Neural progenitor cell (in vitro differentiated cells): Measurements from ENCODE around the gene BRD7. TPM values are rescaled to one million over a fixed set of nuclear protein-coding genes. Genes with fewer than 3 reads are reported as not detected.
A peak's percentile ranks its signal among the peaks of the same experiment; 100 is the strongest.

ENCODE experiments used
- DNase-seq: peaks from one replicate; pipeline ENCODE4 v3.0.0-alpha.2; 2016; ENCODE audit warnings: low spot score
- H2AFZ ChIP-seq: fragments of 200-600 bp; sonication (generic); replicated peaks from 2 replicates; pipeline ENCODE4 v1.6.1; 2016; ENCODE audit warnings: antibody characterized with exemption
- H3F3A ChIP-seq: fragments of 200-600 bp; sonication (generic); 2 replicates; pipeline ENCODE4 v1.6.1; 2016; ENCODE audit warnings: antibody characterized with exemption, low read depth
- H3K27ac ChIP-seq: fragments of 200-600 bp; sonication (generic); 2 replicates; pipeline ENCODE4 v1.5.1; 2016; ENCODE audit warnings: mild to moderate bottlenecking
- H3K27me3 ChIP-seq: fragments of 200-600 bp; sonication (generic); 2 replicates; pipeline ENCODE4 v1.6.1; 2016; ENCODE audit warnings: mild to moderate bottlenecking, moderate library complexity
- H3K36me3 ChIP-seq: fragments of 200-600 bp; sonication (generic); 2 replicates; pipeline ENCODE4 v1.5.1; 2016
- H3K4me1 ChIP-seq: fragments of 200-600 bp; sonication (generic); 2 replicates; pipeline ENCODE4 v1.6.1; 2016; ENCODE audit warnings: mixed run types
- H3K4me2 ChIP-seq: fragments of 200-600 bp; sonication (generic); 2 replicates; pipeline ENCODE4 v1.6.1; 2016
- H3K4me3 ChIP-seq: fragments of 200-600 bp; sonication (generic); 2 replicates; pipeline ENCODE4 v1.5.1; 2016
- H3K79me2 ChIP-seq: fragments of 200-600 bp; sonication (generic); 2 replicates; pipeline ENCODE4 v1.6.1; 2016; ENCODE audit warnings: low read depth
- H3K9ac ChIP-seq: fragments of 200-600 bp; sonication (generic); 2 replicates; pipeline ENCODE4 v1.6.1; 2016
- H3K9me3 ChIP-seq: fragments of 200-600 bp; sonication (generic); 2 replicates; pipeline ENCODE4 v1.5.1; 2016; ENCODE audit warnings: low read depth
- H4K20me1 ChIP-seq: fragments of 200-600 bp; sonication (generic); 2 replicates; pipeline ENCODE4 v1.6.1; 2016; ENCODE audit warnings: low read depth
- H3K27ac Mint-ChIP-seq: 3 replicates; pipeline ENCODE4 v1.8.0; 2021; ENCODE audit warnings: mixed read lengths
- H3K27me3 Mint-ChIP-seq: 2 replicates; pipeline ENCODE4 v1.8.0; 2022; ENCODE audit warnings: low read depth, mild to moderate bottlenecking, inconsistent platforms, moderate library complexity, mixed read lengths; ENCODE audit not compliant: insufficient read depth
- H3K36me3 Mint-ChIP-seq: 3 replicates; pipeline ENCODE4 v1.8.0; 2021; ENCODE audit warnings: mixed read lengths
- H3K4me1 Mint-ChIP-seq: 3 replicates; pipeline ENCODE4 v1.8.0; 2021; ENCODE audit warnings: mixed read lengths
- H3K4me3 Mint-ChIP-seq: 3 replicates; pipeline ENCODE4 v1.8.0; 2021; ENCODE audit warnings: mild to moderate bottlenecking, moderate library complexity, mixed read lengths
- H3K9me3 Mint-ChIP-seq: 3 replicates; pipeline ENCODE4 v1.8.0; 2020; ENCODE audit warnings: mixed read lengths
- CTCF ChIP-seq: fragments of 200-600 bp; sonication (generic); IDR thresholded peaks from 2 replicates; pipeline ENCODE4 v1.5.1; 2017; ENCODE audit warnings: antibody characterized with exemption, mild to moderate bottlenecking
- EZH2 ChIP-seq: fragments of 200-600 bp; sonication (generic); IDR thresholded peaks from 2 replicates; pipeline ENCODE4 v1.6.1; 2017; ENCODE audit warnings: antibody characterized with exemption, mild to moderate bottlenecking, moderate library complexity
- EZH2phosphoT487 ChIP-seq: fragments of 200-600 bp; sonication (generic); IDR thresholded peaks from 2 replicates; pipeline ENCODE4 v1.6.1; 2017; ENCODE audit warnings: antibody characterized with exemption
- total RNA-seq: library from RNA; depleted of rRNA; stranded (reverse); fragments of >200 nt; gene quantifications from 2 replicates; pipeline ENCODE4 v1.2.3, GENCODE V29; 2015; ENCODE audit warnings: low replicate concordance

The BRD7 gene
- total RNA-seq, 1 donor from 2014 or later: 164 TPM

DNA sequence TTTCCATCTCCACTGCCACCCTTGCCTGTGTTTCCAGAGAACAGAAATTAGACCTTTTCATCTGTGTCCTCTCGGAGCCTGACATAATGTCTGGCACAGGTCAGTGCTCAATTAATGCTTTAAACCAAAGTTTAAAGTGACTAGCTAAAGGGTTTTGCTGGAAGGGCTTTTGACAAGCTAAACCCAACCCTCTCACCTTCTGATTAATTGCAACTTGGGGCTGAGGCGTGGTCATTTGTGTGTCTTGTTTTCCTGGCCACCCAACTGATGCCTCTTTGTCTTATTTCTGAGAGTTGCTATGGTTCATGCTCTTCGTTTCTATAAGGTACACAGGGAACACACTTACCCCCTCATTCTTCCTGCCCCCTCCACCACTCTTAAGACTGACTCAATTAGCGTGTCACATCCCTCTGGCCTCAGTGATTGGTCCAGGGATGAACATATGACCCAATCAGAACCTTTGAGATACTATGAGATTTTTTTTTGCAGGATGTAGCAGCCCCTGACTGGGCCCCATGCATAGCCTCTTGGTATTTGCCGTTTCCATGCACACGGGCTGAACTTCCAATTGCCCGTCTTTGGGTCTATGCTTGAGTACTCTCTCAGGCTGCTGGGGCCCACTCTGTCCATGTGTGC is 15.8 kb upstream of the BRD7 start:
- H3K4me1 ChIP-seq: no peaks in the 10 kb centered on the region
- Mint-ChIP-seq H3K4me3 (no peak overlapping the region), H3K27ac (peak overlapping the region; percentile 31), H3K9me3 (no peaks in the 10 kb centered on the region), H3K27me3 (peaks cover 8% of the 10 kb centered on the region), H3K36me3 (no peaks in the 10 kb centered on the region), H3K4me1 (peaks cover 18% of the 10 kb centered on the region)
- no peaks in the 10 kb centered on the region for H3F3A ChIP-seq
- H3K4me2 ChIP-seq: no peak overlapping the region
- no peak overlapping the region for H3K4me3 ChIP-seq
- H3K27ac ChIP-seq: no peak overlapping the region
- H4K20me1 ChIP-seq: no peaks in the 10 kb centered on the region
- H2AFZ ChIP-seq: no peak overlapping the region
- no peak for DNase-seq
- no peaks in the 10 kb centered on the region for H3K79me2 ChIP-seq
- H3K9me3 ChIP-seq: no peaks in the 10 kb centered on the region
- no peaks in the 10 kb centered on the region for H3K27me3 ChIP-seq
- H3K36me3 ChIP-seq: no peaks in the 10 kb centered on the region
- H3K9ac ChIP-seq: no peak overlapping the region
- TF ChIP-seq CTCF (no peak), EZH2 (no peak)

DNA sequence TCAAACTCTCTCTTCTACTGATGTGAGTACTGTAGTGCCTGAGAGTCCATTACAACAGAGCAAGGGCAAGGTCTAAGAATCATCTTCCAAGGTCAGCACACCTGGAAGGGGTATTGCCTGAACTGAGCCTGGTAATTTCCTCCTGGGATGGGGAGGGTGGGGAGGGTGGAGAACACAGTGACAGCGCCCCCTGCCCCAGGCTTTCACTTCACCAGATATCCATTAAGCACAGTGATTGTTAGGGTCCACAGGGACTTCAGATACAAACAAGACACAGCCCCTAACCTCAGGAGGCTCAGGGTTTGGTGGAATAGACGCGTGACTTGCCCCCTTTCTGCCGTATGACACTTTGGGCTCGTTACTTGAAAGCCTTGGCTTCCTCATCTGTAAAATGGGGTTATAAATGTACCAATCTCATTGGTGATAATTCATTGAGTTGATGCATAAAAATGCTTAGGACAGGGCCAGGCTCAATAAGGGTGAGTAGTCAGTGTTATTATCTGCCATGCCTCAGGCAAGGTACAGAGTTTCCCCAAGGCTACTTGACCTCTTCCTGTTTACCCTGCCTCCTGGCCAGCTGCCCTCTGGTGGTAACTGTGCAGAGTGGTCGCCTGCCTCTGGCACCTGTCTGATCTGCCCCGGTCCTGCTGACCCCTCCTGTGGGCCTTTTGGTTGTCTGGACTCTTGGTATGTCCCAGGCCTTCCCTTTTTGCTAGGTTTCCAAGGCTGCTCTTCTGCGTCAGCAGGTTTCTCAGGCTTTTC is 13.1 kb upstream of the BRD7 start:
- H3K4me3 Mint-ChIP-seq: no peak overlapping the region
- H3K9me3 Mint-ChIP-seq: no peaks in the 10 kb centered on the region
- no peak for TF ChIP-seq EZH2
- TF ChIP-seq EZH2phosphoT487: no peak
- peak; percentile 42 for TF ChIP-seq CTCF
- Histone ChIP-seq H3K4me2 (no peak overlapping the region), H3K36me3 (no peaks in the 10 kb centered on the region), H4K20me1 (no peaks in the 10 kb centered on the region), H3K4me3 (no peak overlapping the region), H3K27me3 (no peaks in the 10 kb centered on the region), H3K79me2 (no peaks in the 10 kb centered on the region), H3K9ac (no peak overlapping the region), H3F3A (no peaks in the 10 kb centered on the region), H2AFZ (no peak overlapping the region), H3K9me3 (no peaks in the 10 kb centered on the region), H3K4me1 (no peaks in the 10 kb centered on the region), H3K27ac (no peak overlapping the region)
- peak; percentile 27 for DNase-seq
- peaks cover 6% of the 10 kb centered on the region for H3K27me3 Mint-ChIP-seq
- peaks cover 18% of the 10 kb centered on the region for H3K4me1 Mint-ChIP-seq
- no peak overlapping the region for H3K27ac Mint-ChIP-seq
- H3K36me3 Mint-ChIP-seq: no peaks in the 10 kb centered on the region

DNA sequence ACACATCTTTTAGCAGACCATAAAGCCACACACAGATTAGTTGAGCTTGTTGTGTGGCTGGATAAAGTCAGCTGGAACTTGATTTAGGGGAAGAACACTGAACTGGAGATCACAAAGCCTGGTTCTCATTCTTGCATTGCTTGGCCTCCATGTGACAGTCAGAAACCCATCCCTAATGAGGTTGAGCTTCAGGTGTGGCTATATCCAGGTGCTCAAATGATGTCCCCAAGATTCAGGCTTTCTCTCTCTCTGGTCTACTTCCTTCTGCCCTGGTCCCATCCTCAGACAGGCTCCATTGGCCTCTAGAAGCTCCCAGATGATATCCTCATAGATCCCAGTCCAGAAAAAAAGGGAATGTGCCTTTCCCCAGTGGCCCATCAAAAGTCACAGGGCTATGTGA is 9.6 kb upstream of the BRD7 start:
- peaks cover 8% of the 10 kb centered on the region for H3K27me3 Mint-ChIP-seq

More for the DNA sequence above, 9.6 kb upstream of the BRD7 start:
- Mint-ChIP-seq H3K27ac (no peak overlapping the region), H3K9me3 (no peaks in the 10 kb centered on the region), H3K4me3 (no peak overlapping the region), H3K4me1 (peaks cover 19% of the 10 kb centered on the region), H3K36me3 (no peaks in the 10 kb centered on the region)
- Histone ChIP-seq H3K4me2 (no peak overlapping the region), H3K36me3 (no peaks in the 10 kb centered on the region), H4K20me1 (no peaks in the 10 kb centered on the region), H3K4me3 (no peak overlapping the region), H3K27ac (no peak overlapping the region), H3F3A (no peaks in the 10 kb centered on the region), H3K4me1 (no peaks in the 10 kb centered on the region), H3K9me3 (no peaks in the 10 kb centered on the region), H2AFZ (no peak overlapping the region), H3K79me2 (no peaks in the 10 kb centered on the region), H3K27me3 (no peaks in the 10 kb centered on the region), H3K9ac (no peak overlapping the region)
- no peak for TF ChIP-seq EZH2phosphoT487
- TF ChIP-seq EZH2: no peak
- TF ChIP-seq CTCF: no peak
- DNase-seq: no peak
